ENCODE data around the gene TGFB1.

DNA sequence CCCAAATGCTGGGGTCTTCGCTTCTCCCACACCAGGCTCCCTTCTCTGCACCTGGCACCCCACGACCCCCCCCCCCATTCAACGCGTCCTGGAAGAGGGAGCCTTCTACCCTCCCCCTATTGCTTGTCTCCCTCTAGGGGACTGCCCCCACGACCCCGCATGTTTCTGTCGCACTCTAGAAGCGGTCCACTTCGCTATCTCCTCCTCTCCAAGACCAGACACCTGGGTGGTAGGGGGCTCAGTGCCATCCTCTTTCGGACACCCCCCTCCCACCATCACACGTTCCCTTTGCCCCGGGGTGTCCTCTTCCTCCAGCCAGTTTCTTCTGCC, 1.5 kb downstream of the TGFB1 start:
- TF ChIP-seq EZH2phosphoT487 (IDR thresholded peaks at IDR 0.05; ENCODE audit: borderline replicate concordance) = no peak
- TF ChIP-seq, protein P1, sequence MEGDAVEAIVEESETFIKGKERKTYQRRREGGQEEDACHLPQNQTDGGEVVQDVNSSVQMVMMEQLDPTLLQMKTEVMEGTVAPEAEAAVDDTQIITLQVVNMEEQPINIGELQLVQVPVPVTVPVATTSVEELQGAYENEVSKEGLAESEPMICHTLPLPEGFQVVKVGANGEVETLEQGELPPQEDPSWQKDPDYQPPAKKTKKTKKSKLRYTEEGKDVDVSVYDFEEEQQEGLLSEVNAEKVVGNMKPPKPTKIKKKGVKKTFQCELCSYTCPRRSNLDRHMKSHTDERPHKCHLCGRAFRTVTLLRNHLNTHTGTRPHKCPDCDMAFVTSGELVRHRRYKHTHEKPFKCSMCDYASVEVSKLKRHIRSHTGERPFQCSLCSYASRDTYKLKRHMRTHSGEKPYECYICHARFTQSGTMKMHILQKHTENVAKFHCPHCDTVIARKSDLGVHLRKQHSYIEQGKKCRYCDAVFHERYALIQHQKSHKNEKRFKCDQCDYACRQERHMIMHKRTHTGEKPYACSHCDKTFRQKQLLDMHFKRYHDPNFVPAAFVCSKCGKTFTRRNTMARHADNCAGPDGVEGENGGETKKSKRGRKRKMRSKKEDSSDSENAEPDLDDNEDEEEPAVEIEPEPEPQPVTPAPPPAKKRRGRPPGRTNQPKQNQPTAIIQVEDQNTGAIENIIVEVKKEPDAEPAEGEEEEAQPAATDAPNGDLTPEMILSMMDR (conservative IDR thresholded peaks at IDR 0.05; ENCODE audit: low read length) = no peak

All from Loucy (cell line).